HL-60 (cell line): ENCODE data around the gene NDFIP1.
A peak's percentile ranks its signal among the peaks of the same experiment; 100 is the strongest.
"Not testable (repeated sequence)": the region's sequence is repeated elsewhere in the genome, so short reads cannot be mapped to it uniquely, and the experiment has no call there.

ENCODE experiments used
- DNase-seq, 2 experiments: peaks; one replicate each; pipeline ENCODE4 v3.0.0-alpha.2; 2010 to 2020; ENCODE audit warnings: low read depth in 1 of 2, low spot score in 1 of 2
- H3K27ac ChIP-seq: fragments of 250-450 bp; sonication (Bioruptor Pico); replicated peaks from 2 replicates; pipeline ENCODE4 v1.5.1; 2020; ENCODE audit warnings: mild to moderate bottlenecking, moderate library complexity
- H3K27me3 ChIP-seq: fragments of 250-450 bp; sonication (Bioruptor Pico); 2 replicates; pipeline ENCODE4 v1.5.1; 2021; ENCODE audit warnings: mild to moderate bottlenecking, moderate library complexity; ENCODE audit not compliant: insufficient read depth, poor library complexity, severe bottlenecking
- H3K4me3 ChIP-seq: replicated peaks from 2 replicates; pipeline ENCODE4 v1.5.1; 2011; ENCODE audit warnings: mild to moderate bottlenecking, control low read depth, low read length; ENCODE audit not compliant: insufficient read depth
- CTCF ChIP-seq: IDR thresholded peaks from one replicate; pipeline ENCODE4 v1.5.1; 2011; ENCODE audit warnings: low read length, control low read depth, inconsistent platforms; ENCODE audit not compliant: insufficient read depth
- GABPA ChIP-seq: IDR thresholded peaks from 2 replicates; pipeline ENCODE4 v1.6.1; 2012; ENCODE audit warnings: low read depth
- POLR2AphosphoS5 ChIP-seq: IDR thresholded peaks from 2 replicates; pipeline ENCODE4 v1.6.1; 2012; ENCODE audit warnings: low read depth
- REST ChIP-seq: IDR thresholded peaks from 2 replicates; pipeline ENCODE4 v1.6.1; 2012; ENCODE audit warnings: low read depth; ENCODE audit not compliant: insufficient replicate concordance
- SPI1 ChIP-seq: IDR thresholded peaks from 2 replicates; pipeline ENCODE4 v1.6.1; 2012; ENCODE audit warnings: low read depth, mild to moderate bottlenecking, borderline replicate concordance

Gene NDFIP1

GRCh38 chr5:142153674-142154448, 45.3 kb downstream of the NDFIP1 start:
- Histone ChIP-seq H3K4me3 (no peak overlapping the region), H3K27ac (no peak overlapping the region), H3K27me3 (no peaks in the 10 kb centered on the region)
- DNase-seq = no peak
- no peak for TF ChIP-seq REST
- TF ChIP-seq SPI1 = no peak
- TF ChIP-seq GABPA = no peak
- no peak for TF ChIP-seq CTCF
- no peak for TF ChIP-seq POLR2AphosphoS5

GRCh38 chr5:142154449-142154841, 45.9 kb downstream of the NDFIP1 start:
- not testable (repeated sequence) for H3K4me3 ChIP-seq, DNase-seq, H3K27ac ChIP-seq, H3K27me3 ChIP-seq

GRCh38 chr5:142156839-142157463, 48.4 kb downstream of the NDFIP1 start:
- DNase-seq = peak in 1 of 2 experiments; percentile 16
- H3K27ac ChIP-seq = no peak overlapping the region
- no peaks in the 10 kb centered on the region for H3K27me3 ChIP-seq
- H3K4me3 ChIP-seq = no peak overlapping the region
- TF ChIP-seq SPI1 (peak; percentile 8; the same call in 1 of the 2 replicates), POLR2AphosphoS5 (no peak), GABPA (no peak), REST (no peak)

- no peak for DNase-seq
- H3K27me3 ChIP-seq = no peaks in the 10 kb centered on the region
- TF ChIP-seq GABPA (no peak), CTCF (no peak), POLR2AphosphoS5 (no peak), REST (no peak), SPI1 (no peak)
- H3K4me3 ChIP-seq = no peak overlapping the region
- no peak overlapping the region for H3K27ac ChIP-seq
Measured at GRCh38 chr5:142159354-142159753, 50.8 kb downstream of the NDFIP1 start.
